ENCODE results near the gene KLC3. TPM values are rescaled to one million over a fixed set of nuclear protein-coding genes. Genes with fewer than 3 reads are reported as not detected.

KLC3 gene
- total RNA-seq, 2 experiments from 2014 or later = 0.11 to 0.14 TPM

DNA sequence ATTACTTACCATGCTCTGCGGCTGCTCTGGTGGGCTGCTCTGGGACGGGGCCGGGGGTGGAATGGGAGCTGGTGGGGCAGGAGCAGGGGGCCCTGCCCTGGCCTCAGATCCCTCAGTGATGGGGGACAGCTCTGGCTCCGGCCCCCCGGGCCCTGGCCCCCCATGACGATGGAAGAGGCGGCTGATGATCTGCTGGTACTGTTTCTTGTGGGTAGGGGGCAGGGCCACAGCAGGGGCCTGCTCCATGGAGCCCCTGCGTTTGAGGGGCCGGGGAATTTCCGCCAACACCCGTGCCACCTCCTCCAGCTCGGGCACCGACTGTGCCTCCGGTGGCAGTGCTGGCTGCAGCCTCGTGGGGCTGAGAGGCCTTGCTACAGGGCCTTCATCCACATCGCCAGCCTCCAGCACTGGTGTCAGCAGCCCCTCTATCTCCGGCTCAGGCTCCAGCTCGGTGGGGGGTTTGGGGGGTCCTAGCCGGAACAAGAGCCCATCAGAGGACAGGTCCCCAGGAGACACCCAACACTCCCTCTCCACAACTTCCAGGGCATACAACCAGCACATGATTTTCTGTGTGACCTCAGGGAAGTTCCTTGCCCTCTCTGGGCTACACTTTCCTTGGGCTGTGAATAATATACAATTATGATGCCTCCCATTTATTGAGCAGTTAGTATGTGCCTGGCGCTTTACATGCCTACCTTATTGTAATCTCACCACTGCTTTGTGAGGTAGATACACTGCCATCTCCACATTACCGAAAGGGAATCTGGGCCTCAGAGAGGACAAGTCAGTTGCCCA is 51.5 kb downstream of the KLC3 start:
- CTCF ChIA-PET = interaction anchor here (0.8 to 2.0 kb wide), 2 partner anchors 10 to 289 kb away, joined by 3 to 10 read pairs; no protein-coding TSS in a partner anchor

GRCh38 chr19:45395821-45396617 is 55.5 kb downstream of the KLC3 start:
- Mint-ChIP-seq H3K27ac (no peak overlapping the region), H3K36me3 (ENCODE audit: low read depth) (no peaks in the 10 kb centered on the region), H3K9me3 (ENCODE audit: low read depth) (no peaks in the 10 kb centered on the region), H3K27me3 (peaks cover 27% of the 10 kb centered on the region), H3K4me3 (no peak overlapping the region), H3K4me1 (peaks cover 8% of the 10 kb centered on the region)
- CTCF ChIA-PET = interaction anchor here (0.8 to 1.2 kb wide), 2 partner anchors 8 to 9 kb away, joined by 3 to 5 read pairs; partner anchors contain the start of gene PPP1R13L
- ATAC-seq = no peak
- no peak for DNase-seq
- POLR2A ChIA-PET = interaction anchor here (0.6 kb wide), 1 partner anchor 12 kb away, joined by 3 read pairs; no protein-coding TSS in a partner anchor
- intact Hi-C loops (cut with DNase I, micrococcal nuclease) = no loop called here

More for the DNA sequence above, 51.5 kb downstream of the KLC3 start:
- H3K36me3 Mint-ChIP-seq (ENCODE audit: low read depth) = no peaks in the 10 kb centered on the region
- POLR2A ChIA-PET = interaction anchor here (0.6 kb wide), 1 partner anchor 10 kb away, joined by 3 read pairs; no protein-coding TSS in a partner anchor
- H3K4me1 Mint-ChIP-seq = peaks cover 3% of the 10 kb centered on the region
- H3K9me3 Mint-ChIP-seq (ENCODE audit: low read depth) = no peaks in the 10 kb centered on the region
- intact Hi-C loops (cut with DNase I, micrococcal nuclease) = no loop called here
- H3K4me3 Mint-ChIP-seq = no peak overlapping the region
- no peak overlapping the region for H3K27ac Mint-ChIP-seq
- DNase-seq (no peak), ATAC-seq (no peak)
- peaks cover 11% of the 10 kb centered on the region for H3K27me3 Mint-ChIP-seq

DNA sequence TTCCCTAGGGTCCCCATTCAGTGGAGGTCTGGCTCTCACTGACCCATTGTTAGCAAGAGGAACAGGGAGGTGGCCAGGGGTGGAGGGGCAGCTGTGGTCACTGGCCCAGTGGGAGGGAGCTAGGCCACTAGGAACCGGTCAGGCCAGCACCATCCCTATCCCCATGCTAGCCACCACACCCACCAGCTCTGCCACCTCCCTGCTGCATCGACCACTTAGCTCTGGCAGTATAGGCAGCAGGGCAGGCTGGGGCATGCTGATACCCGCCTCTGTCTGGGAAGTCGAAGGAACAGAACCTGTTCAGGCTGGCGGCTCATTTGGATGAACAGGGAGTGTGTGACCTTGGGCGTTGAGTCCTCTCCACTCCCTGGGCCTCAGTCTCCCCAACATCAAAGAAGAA is 59.6 kb downstream of the KLC3 start:
- peaks cover 50% of the 10 kb centered on the region for H3K27me3 Mint-ChIP-seq

More for the DNA sequence above, 59.6 kb downstream of the KLC3 start:
- Mint-ChIP-seq H3K4me3 (no peak overlapping the region), H3K9me3 (ENCODE audit: low read depth) (no peaks in the 10 kb centered on the region), H3K36me3 (ENCODE audit: low read depth) (no peaks in the 10 kb centered on the region), H3K27ac (no peak overlapping the region), H3K4me1 (peaks cover 24% of the 10 kb centered on the region)
- POLR2A ChIA-PET = interaction anchor here (0.6 kb wide), 1 partner anchor 85 kb away, joined by 3 read pairs; no protein-coding TSS in a partner anchor
- intact Hi-C loops (cut with DNase I, micrococcal nuclease) = loop anchor here in 1 of 2 experiments (10.0 kb wide), 1 partner anchor 245 kb away; no protein-coding TSS in a partner anchor
- no peak for ATAC-seq
- CTCF ChIA-PET = interaction anchor here (2.3 kb wide), 1 partner anchor 85 kb away, joined by 6 read pairs; no protein-coding TSS in a partner anchor
- no peak for DNase-seq

Other genes starting within 250 kb of the KLC3 start
- gene PPP1R37, start 247.6 kb upstream of the KLC3 start, total RNA-seq = 10 to 100 TPM; 12.5 to 14.1 TPM
- gene NKPD1, start 179.8 kb upstream of the KLC3 start, total RNA-seq = under 1 TPM; 0.09 to 0.11 TPM
- 10 to 100 TPM; 18.3 to 25.1 TPM for gene TRAPPC6A, start 162.5 kb upstream of the KLC3 start, total RNA-seq
- gene BLOC1S3, start 162.0 kb upstream of the KLC3 start, total RNA-seq = 10 to 100 TPM; 10.7 to 11.2 TPM
- gene EXOC3L2, start 95.3 kb upstream of the KLC3 start, total RNA-seq = not detected
- 10 to 100 TPM; 19.1 to 19.6 TPM for gene MARK4, start 89.5 kb upstream of the KLC3 start, total RNA-seq
- gene CKM, start 17.9 kb upstream of the KLC3 start, total RNA-seq = not detected
- 10 to 100 TPM; 27.5 to 30.4 TPM for gene ERCC2, start 29.8 kb downstream of the KLC3 start, total RNA-seq
- gene PPP1R13L, start 64.3 kb downstream of the KLC3 start, total RNA-seq = 10 to 100 TPM; 15.2 to 17.8 TPM
- gene POLR1G, start 65.9 kb downstream of the KLC3 start, total RNA-seq = 10 to 100 TPM; 15.8 to 18.4 TPM
- 10 to 100 TPM; 58.1 to 71.8 TPM for gene ERCC1, start 83.2 kb downstream of the KLC3 start, total RNA-seq
- 1 to 10 TPM; 7.3 to 7.7 TPM for gene FOSB, start 127.2 kb downstream of the KLC3 start, total RNA-seq
- 1 to 10 TPM; 2.0 to 3.2 TPM for gene RTN2, start 156.3 kb downstream of the KLC3 start, total RNA-seq
- 1 to 10 TPM; 2.8 to 3.1 TPM for gene PPM1N, start 157.7 kb downstream of the KLC3 start, total RNA-seq
- 100 to 1,000 TPM; 152 to 153 TPM for gene VASP, start 166.7 kb downstream of the KLC3 start, total RNA-seq
- gene OPA3, start 244.1 kb downstream of the KLC3 start, total RNA-seq = 10 to 100 TPM; 13.8 to 14.4 TPM

Measured in activated CD4-positive, alpha-beta T cell treated with anti-CD3 and anti-CD28 coated beads for 36 hours (primary cell).